Measurements from ENCODE around the gene NKTR.
"Not testable (repeated sequence)": the region's sequence is repeated elsewhere in the genome, so short reads cannot be mapped to it uniquely, and the experiment has no call there.

Gene NKTR

GRCh38 chr3:42597098-42597497, 3.4 kb upstream of the NKTR start:
- DNase-seq, result not testable (repeated sequence)

- peak; percentile 81 for DNase-seq
Observed at GRCh38 chr3:42600958-42601675, 631 bp downstream of the NKTR start.

GRCh38 chr3:42601896-42602581, 1.6 kb downstream of the NKTR start:
- no peak for DNase-seq

- DNase-seq, result no peak
Observed at GRCh38 chr3:42602961-42603360, 2.5 kb downstream of the NKTR start.

- no peak for DNase-seq
Observed at GRCh38 chr3:42605546-42606173, 5.2 kb downstream of the NKTR start.

- no peak for DNase-seq
Observed at GRCh38 chr3:42608581-42608980, 8.1 kb downstream of the NKTR start.

DNA sequence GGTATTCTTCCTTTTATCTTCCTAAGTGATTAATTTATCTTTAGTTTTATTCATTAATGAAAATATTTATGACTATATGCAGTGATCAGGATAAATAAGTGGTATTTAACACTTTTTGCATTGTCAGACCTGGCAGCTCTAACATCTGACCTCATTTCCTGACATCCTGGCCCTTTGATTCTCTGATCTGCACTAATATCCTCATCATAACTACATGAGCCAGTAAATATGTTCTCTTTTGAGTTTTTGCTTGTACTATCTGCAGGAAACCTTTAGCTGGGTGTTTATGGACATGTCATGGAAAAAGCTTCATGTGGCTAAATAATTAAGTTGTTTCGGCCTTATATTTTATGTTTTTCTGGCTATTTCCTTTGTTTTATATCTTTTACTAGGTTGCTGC, 10.5 kb downstream of the NKTR start:
- DNase-seq, result no peak

DNA sequence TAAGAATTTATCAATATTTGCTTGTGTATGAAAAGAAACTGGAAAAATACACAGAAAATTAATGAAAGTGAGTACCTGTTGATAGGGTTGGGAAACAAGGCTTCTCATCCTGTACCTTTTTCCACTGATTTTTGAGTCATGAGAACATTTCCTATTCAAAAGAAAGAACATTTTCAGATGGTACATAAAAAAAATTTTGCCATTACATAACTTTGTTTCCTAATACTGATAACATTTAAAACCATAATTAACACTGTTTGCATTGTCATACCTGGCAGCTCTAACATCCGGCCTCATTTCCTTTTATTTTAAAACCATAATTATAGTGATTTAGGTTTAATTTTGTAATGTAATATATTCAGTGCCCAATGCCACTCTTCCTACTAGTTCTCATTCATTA, 11.7 kb downstream of the NKTR start:
- DNase-seq, result no peak

DNA sequence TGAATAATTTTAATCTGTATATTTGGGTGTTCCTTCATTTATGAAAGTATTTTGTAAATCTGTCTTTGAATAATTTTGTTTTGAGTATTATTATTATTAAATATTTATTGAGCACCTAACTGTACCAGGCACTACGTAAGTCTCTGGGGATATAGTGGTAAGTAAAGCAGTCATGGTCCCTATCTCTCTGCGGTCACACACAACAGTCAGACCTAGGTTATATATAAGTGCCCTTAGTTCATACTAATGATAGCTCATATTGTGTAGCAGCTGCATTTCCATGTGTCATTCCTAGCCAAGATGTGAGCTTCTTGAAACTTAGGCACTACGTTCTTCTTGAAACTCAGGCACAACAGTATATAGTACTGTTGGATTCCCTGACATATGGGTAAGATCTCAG, 12.4 kb downstream of the NKTR start:
- no peak for DNase-seq

DNA sequence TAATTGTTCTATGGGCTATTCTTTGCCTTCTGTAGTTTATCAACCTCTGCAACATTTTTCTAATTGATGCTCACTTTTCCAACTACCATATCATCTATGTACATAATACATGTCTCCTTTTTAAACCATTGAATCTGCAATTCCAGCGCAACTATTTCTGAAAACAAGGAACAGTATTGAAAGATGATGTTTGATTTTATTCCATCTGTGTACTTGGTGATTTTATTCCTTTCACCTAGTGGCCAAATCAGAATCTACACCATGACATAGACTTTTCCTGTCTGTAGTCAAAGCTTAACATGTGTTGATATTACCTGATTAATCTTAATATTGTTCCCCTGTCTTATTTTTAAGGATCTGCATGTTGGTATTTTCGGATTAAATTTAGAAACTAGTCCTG, 13.0 kb downstream of the NKTR start:
- DNase-seq, result no peak

DNA sequence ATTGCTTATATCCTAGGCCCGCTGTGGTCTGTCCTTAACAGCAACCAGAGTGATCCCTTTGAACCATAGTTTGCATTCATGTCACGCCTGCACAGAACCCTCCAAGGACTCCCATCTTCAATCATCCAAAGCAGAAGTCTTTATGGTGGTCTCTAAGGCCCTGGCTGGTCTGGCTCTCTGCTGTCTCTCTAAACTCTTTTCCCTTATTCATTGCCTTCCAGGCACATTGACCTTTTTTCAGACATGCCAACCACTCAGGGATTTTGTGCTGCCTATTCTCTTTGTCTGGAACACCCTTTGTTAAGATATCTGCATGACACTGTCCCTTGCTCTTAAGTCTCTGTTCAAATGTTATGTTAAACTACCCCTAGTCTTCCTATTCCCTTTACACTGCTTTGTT, 31.1 kb downstream of the NKTR start:
- no peak for DNase-seq

DNA sequence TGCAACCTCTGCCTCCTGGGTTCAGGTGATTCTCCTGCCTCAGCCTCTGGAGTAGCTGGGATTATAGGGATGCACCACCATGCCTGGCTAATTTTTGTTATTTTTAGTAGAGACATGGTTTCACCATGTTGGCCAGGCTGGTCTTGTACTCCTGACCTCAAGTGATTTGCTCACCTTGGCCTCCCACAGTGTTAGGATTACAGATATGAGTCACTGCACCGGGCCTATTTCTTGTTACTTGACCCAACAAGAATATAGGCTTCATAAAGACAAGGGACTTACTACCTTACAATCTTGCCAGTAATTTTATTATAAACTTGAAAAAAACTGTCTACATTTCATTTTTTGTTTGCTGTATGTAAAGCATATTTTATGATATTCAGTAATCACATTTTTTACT, 31.7 kb downstream of the NKTR start:
- no peak for DNase-seq

DNA sequence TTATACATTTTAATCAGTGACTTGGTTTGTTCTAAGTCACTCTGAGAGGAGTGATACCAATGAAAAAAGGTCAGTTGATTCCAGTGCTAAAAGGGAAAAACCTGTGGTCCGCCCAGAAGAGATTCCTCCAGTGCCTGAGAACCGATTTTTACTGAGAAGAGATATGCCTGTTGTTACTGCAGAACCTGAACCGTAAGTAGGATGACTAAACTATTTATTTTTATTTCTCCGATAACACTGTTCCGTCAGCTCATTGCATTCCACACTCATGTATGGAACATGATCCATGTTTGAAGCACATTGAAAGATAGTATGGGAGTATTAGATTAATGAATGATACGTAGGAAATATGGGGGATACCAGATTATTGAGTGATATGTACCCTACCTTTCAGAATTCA, 33.1 kb downstream of the NKTR start:
- no peak for DNase-seq

- DNase-seq, result peak; percentile 72
Observed at GRCh38 chr3:42635111-42635510, 34.6 kb downstream of the NKTR start.

- no peak for DNase-seq
Observed at GRCh38 chr3:42637001-42637400, 36.5 kb downstream of the NKTR start.

DNA sequence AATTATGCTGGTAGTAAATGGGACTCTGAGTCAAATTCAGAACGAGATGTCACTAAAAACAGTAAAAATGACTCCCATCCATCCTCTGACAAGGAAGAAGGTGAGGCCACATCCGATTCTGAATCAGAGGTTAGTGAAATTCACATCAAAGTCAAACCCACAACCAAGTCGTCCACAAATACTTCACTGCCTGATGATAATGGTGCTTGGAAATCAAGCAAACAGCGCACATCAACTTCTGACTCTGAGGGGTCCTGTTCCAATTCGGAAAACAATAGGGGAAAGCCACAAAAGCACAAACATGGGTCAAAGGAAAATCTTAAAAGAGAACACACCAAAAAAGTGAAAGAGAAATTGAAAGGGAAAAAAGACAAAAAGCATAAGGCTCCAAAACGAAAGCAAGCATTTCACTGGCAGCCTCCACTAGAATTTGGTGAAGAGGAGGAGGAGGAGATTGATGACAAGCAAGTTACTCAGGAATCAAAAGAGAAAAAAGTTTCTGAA, 37.9 kb downstream of the NKTR start:
- peak; percentile 91 for DNase-seq

DNA sequence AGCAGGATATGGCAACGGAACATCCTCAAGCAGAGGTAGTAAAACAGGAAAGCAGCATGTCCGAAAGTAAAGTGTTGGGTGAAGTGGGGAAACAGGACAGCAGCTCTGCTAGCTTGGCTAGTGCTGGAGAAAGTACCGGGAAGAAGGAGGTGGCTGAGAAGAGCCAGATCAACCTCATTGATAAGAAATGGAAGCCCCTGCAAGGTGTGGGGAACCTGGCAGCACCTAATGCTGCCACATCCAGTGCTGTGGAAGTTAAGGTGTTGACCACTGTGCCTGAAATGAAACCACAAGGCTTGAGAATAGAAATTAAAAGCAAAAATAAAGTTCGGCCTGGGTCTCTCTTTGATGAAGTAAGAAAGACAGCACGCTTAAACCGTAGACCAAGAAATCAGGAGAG, 38.7 kb downstream of the NKTR start:
- no peak for DNase-seq

DNA sequence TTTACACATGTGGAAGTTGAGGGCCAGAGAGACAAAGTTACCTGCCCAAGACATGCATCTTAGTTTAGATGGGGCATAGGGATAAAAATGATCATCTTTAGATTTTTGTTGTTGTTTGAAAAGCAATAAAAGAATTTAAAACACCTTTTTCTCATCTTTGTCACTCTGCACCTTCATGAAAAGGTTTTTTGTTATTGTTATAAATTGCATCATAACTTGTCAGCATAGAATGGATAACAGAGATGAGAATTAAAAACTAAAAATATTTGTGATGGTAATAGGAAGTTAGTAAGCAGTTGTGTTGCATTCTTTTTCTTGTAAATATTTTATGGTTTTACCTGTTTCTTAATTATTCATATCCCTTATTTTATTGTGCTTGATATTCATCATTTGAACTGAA, 39.6 kb downstream of the NKTR start:
- no peak for DNase-seq

DNA sequence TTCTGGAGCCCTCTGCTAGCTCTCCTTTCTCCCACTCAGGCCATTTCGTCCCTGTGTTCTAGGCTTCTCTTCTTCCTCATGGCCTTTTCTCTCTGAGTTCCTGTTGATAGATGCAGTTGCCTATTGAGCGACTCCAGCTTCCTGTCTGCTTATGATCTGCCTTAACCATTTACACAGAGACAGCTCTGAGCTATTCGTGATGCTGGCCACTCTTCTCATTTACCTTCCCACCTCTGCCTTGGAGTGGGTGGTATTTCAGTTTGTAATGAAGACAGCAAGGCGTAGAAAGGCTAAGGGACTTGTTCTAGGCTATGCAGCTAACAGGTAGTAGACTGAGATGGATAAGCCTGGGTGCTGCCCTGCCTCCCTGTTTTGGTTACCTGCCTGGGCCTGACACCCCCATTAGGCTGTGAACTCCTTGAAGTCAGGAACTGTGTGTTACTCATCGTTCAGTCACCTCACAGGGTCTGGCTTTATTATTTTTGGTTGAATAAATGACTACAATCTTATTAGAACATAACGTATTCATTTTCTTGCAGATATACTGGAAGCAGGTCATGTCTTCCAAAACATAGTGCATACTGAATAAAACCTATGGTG, 40.4 kb downstream of the NKTR start:
- no peak for DNase-seq

GRCh38 chr3:42647821-42648459, 47.5 kb downstream of the NKTR start:
- no peak for DNase-seq

DNA sequence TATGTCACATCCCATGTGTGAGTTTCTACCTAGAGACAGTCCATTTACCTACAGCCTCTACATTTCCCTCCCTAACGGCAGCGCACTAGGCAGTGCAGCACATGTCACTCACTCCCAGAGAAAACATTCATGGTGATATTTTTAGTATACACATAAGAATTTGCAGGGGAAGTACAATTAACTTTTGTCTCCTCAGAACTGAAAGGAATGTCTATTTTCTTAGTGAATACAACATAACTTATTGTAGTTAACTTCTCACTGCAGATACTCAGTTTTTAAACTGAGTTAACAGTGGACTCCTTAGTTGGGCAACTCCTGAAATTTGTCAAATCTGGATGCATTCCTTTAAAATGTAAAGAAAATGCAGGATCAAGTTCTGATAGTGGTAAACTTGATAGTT, 48.5 kb downstream of the NKTR start:
- DNase-seq, result no peak

GRCh38 chr3:42649783-42650182, 49.3 kb downstream of the NKTR start:
- no peak for DNase-seq
